ENCODE measurements around the gene FAM32A. TPM values are rescaled to one million over a fixed set of nuclear protein-coding genes. Genes with fewer than 3 reads are reported as not detected.
A peak's percentile ranks its signal among the peaks of the same experiment; 100 is the strongest.

The FAM32A gene
- total RNA-seq, 1 experiment from 2014 or later, result 44.6 TPM

GRCh38 chr19:16141043-16141442 is 44.2 kb upstream of the FAM32A start:
- no peak overlapping the region for H3K4me3 ChIP-seq (ENCODE audit: low read depth in 2 of 2, low read length in 2 of 2)
- intact Hi-C loops (cut with micrococcal nuclease; ENCODE audit: unreplicated experiment), result no loop called here
- no peaks in the 10 kb centered on the region for H3K36me3 ChIP-seq (ENCODE audit: control insufficient read depth, insufficient read depth, low read length)
- no TSS peak for BruUV-seq (replicated peaks)
- DNase-seq (ENCODE audit: low read depth, low spot score) (no peak), ATAC-seq (peak; percentile 36; the same call in 1 of the 2 replicates)
- TF ChIP-seq TCF7L2 (IDR thresholded peaks at IDR 0.05; ENCODE audit: low read depth, low read length) (no peak), CTCF (IDR thresholded peaks at IDR 0.05) (no peak)
- in situ Hi-C loops (cut with HindIII; ENCODE audit: low pct_unique_long_range_greater_than_20kb, low sequenced_read_pairs), result no loop called here
- no peaks in the 10 kb centered on the region for H3K9me3 ChIP-seq (ENCODE audit: control insufficient read depth, insufficient read depth, low read depth, low read length)
- H3K27ac ChIP-seq (ENCODE audit: low read length), result no peak overlapping the region
- ChIA-PET CTCF (no interaction called here), POLR2A (interaction anchor here (0.6 kb wide), 1 partner anchor 77 kb away, joined by 3 read pairs; no protein-coding TSS in a partner anchor)
- H3K27me3 ChIP-seq (ENCODE audit: control insufficient read depth, insufficient read depth, low read length), result no peaks in the 10 kb centered on the region
- no peaks in the 10 kb centered on the region for H3K4me1 ChIP-seq (ENCODE audit: control insufficient read depth, insufficient read depth, low read length)

DNA sequence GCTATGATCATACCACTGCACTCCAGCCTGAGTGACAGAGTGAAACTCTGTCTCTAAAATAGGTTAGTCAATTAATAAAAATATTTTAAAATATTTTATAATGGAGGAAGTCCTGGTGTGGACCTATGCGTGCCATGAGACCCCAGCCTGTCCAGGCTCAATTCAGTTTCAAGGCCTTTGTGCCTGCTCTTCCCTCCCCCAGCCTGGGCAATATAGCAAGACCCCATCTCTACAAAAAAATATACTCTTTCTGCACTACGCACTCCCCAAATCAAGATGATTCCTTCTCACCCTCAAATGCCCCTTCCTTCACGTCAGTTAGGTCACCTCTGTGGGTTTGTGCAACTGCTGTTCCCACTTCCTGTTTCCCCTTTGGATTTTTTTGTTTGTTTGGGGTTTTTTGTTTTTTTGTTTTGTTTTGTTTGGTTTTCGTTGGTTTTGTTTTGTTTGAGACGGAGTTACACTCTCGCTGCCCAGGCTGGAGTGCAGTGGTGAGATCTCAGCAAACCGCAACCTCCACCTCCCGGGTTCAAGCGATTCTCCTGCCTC is 43.1 kb upstream of the FAM32A start:
- ATAC-seq, result no peak
- Histone ChIP-seq H3K4me1 (ENCODE audit: control insufficient read depth, insufficient read depth, low read length) (no peaks in the 10 kb centered on the region), H3K4me3 (ENCODE audit: low read depth in 2 of 2, low read length in 2 of 2) (no peak overlapping the region), H3K27ac (ENCODE audit: low read length) (no peak overlapping the region), H3K9me3 (ENCODE audit: control insufficient read depth, insufficient read depth, low read depth, low read length) (no peaks in the 10 kb centered on the region), H3K36me3 (ENCODE audit: control insufficient read depth, insufficient read depth, low read length) (no peaks in the 10 kb centered on the region), H3K27me3 (ENCODE audit: control insufficient read depth, insufficient read depth, low read length) (no peaks in the 10 kb centered on the region)
- ChIA-PET POLR2A (no interaction called here), CTCF (no interaction called here)
- in situ Hi-C loops (cut with HindIII; ENCODE audit: low pct_unique_long_range_greater_than_20kb, low sequenced_read_pairs) (no loop called here), intact Hi-C loops (cut with micrococcal nuclease; ENCODE audit: unreplicated experiment) (no loop called here)
- no TSS peak for BruUV-seq (replicated peaks)
- DNase-seq (ENCODE audit: low read depth, low spot score), result no peak
- TF ChIP-seq, protein P1, sequence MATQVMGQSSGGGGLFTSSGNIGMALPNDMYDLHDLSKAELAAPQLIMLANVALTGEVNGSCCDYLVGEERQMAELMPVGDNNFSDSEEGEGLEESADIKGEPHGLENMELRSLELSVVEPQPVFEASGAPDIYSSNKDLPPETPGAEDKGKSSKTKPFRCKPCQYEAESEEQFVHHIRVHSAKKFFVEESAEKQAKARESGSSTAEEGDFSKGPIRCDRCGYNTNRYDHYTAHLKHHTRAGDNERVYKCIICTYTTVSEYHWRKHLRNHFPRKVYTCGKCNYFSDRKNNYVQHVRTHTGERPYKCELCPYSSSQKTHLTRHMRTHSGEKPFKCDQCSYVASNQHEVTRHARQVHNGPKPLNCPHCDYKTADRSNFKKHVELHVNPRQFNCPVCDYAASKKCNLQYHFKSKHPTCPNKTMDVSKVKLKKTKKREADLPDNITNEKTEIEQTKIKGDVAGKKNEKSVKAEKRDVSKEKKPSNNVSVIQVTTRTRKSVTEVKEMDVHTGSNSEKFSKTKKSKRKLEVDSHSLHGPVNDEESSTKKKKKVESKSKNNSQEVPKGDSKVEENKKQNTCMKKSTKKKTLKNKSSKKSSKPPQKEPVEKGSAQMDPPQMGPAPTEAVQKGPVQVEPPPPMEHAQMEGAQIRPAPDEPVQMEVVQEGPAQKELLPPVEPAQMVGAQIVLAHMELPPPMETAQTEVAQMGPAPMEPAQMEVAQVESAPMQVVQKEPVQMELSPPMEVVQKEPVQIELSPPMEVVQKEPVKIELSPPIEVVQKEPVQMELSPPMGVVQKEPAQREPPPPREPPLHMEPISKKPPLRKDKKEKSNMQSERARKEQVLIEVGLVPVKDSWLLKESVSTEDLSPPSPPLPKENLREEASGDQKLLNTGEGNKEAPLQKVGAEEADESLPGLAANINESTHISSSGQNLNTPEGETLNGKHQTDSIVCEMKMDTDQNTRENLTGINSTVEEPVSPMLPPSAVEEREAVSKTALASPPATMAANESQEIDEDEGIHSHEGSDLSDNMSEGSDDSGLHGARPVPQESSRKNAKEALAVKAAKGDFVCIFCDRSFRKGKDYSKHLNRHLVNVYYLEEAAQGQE (IDR thresholded peaks at IDR 0.05; ENCODE audit: insufficient read depth in 1 of 2, low read depth in 2 of 2, low read length in 1 of 2), result no peak
- TF ChIP-seq TCF7L2 (IDR thresholded peaks at IDR 0.05; ENCODE audit: low read depth, low read length), result no peak
- no peak for TF ChIP-seq SIN3A (IDR thresholded peaks at IDR 0.05; ENCODE audit: borderline replicate concordance, insufficient read depth, low read depth, low read length)
- no peak for TF ChIP-seq POLR2AphosphoS5 (IDR thresholded peaks at IDR 0.05; ENCODE audit: low read depth, low read length)
- no peak for TF ChIP-seq CTCF (IDR thresholded peaks at IDR 0.05)
